ENCODE results near the gene UBXN6.

The UBXN6 gene

DNA sequence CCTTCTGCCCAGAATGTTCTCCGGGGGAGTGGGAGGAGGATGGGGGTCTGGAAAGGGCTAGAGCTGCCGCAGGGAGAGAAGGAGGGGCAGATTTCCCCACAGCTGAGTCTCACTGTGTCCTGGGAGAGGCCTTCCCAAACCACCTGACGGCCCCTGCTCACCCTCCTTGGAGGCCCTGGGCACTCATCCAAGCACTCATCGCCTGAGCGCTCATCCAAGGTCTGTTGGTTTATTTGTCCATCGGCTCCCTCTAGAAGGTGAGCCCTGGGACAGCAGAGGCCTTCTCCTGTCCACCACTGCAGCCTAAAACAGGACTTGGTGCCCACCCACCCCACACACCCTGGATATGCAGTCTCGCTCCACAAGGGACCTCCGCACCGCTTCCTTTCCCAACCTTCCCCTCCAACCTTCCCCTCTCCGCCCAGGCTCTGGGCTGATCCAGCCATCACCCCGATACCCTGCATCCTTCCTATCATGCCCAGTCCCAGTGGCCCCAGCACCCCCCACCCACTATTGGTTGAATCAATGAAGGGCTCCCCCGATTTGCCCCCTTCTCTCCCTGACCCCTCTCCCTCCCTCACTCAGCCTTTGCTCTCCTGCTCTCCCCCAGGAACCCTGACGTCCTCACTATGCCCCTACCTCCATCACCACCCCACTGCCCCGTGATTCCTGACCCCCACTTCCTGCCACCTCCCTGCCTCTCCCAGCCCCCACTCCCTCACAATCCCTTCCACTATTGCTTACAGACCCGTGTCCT is 1.7 kb downstream of the UBXN6 start:
- DNase-seq, result peak; percentile 37

DNA sequence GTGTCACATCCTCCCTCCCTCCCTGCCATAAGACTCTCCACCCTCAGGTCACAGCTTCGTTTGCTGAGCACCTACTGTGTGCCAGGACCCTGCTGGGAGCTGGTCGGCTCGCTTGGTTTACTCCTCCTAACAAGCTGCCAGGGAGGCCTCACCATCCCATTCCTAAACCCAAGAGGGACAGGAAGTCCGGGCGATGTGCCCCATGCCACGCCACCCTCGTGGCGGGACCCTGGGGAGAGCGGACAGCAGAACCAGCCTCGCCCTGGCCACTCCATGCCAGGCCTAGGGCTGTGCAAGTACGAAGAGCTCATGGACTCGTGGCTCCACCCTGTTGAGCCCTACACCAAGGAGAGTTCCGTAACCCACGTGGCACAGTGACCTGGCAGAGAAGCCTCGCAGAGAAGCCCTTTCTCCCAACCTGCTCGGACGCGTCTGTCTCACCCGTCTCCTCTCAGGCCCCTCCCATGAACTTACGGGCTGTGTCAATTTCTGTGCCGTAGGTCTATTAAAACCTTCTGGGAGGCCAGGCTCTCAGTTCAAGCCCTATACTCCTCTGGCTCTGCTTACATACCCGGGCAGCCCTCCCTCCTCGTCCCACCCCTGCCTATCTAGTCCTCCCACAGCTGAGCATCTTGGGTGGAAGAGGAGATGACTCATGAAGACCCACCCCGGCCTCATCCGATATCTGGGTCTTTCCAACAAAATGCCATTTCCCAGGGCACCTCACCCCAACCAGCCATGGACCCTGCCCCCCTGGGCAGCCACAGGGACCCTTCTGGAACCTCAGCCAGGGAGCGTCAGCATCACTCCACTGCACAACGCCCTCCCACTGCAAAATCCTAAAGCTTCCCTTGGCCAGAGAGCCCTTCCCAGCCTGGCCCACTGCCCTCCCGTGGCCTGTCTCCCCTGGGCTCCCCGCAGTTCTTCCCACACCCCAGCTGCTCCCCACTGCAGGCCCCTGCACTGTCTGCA is 2.6 kb downstream of the UBXN6 start:
- DNase-seq, result no peak

- DNase-seq, result no peak
These were observed 4.1 kb downstream of the UBXN6 start for GRCh38 chr19:4453232-4454179.

DNA sequence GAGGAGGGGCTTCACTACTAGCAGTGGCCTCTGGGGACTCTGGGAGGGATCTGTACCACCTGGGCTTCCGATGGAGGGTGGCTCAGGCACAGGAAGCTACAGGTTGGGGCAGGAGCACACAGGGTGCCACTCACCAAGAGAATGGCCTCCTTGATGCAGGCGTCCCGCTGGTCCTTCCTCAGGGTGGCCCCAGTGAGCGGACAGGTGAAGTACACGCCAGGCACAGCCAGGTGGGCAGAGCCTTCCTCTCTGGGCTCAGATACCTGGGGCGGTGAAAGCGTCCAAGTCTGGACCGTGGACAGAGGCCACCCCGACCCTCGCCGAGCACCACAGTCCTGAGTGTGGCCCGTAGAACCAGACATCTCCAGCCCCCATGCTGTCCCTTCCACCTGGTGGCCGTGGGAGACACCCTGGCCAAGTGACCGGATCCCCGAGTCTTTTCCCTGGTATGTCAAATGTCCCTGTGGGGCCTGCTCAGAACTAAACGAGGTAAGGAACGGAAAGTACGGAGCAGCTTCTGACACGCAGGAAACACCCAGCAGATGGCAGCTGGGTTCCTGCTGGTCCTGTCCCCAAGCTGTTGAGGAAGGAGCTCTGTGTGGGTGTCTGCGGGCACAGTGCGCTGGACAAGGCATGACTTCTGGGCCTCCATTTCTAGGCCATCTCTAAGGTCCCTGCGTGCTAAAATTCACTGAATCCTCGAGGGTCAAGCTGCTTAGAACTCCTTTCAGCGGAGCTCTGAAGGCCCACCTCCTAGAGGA is 5.2 kb downstream of the UBXN6 start:
- no peak for DNase-seq

DNA sequence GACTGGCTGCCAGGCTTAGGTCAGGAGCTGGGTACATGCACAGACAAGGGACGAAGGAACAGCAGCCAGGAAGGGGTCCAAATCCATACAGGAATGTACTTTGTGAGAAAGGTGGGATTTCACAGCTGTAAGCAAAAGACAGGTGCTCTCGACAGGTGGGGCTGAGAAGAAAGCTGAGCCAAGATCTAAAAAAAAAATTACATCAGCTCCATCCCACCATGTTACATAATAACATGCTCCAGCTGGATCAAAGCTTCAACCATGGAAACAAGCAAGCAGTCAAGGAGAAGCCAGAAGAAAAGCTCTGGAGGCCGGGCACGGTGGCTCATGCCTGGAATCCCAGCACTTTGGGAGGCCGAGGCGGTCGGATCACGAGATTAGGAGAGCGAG is 8.0 kb downstream of the UBXN6 start:
- no peak for DNase-seq

DNA sequence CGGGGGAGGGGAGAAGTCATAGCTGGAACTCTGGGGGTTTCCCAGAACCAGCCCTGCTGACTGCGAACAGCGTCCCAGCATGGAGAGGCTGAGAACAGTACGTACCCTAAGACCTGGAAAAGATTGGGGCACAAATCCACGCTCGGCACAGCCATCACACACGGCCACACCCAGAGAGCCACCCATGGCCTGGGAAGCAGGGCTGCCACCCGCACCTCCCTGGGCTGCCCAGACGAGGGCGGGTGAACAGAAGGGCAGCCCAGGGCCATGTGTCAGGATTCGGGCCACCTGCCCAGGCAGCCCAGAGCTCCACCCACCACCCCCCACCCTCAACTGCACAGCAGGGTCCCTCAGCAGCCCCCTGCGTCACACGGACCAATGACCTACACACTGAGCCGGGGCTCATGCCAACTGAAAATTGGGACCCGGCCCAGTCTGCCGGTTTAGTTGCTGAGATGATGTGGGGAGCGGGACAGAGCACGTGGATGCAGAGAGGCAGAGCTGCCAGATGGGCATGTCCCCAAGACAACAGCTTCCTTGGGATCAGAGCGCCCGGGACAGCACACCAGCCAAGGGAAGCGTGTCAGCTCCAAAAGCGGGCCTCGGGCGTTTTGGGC is 8.5 kb downstream of the UBXN6 start:
- no peak for DNase-seq

DNA sequence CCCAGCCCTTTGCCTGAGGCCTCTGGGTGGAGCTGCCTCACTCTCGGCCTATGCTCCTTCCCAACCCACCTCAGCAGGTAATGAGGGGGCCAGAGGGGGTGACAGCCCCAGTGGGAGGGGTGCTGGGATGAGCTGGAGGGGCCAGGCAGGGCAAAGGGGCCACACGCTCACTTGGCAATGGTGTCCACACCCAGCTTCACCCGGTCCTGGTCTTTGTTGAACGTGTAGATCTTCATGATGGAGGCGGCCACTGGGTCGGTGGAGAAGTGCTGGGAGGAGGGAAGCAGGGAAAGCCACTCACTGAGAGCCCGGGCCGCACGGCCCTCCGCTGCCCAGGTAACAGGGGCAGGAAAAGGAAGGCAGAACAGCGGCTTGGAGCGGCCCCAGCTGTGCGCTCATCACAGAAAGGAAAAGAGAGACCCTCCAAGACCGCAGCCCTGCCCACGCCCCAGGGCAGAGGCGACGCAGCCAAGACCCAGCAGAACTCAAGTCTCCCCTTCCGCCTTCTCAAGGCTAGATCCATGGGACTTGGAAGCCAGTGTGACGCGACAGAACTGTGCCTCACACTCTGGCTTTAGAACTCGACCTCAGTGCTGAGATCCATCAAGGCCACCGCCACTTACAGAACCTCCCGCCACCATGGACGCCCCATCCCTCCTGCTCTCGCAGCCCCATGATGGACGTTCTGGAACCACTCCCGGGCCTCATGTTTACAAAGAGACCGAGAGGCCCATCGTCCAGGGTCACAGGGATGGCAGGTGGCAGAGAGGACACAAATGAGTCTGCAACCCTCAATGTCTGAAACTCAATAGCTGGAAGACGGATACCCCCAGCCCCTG is 9.2 kb downstream of the UBXN6 start:
- DNase-seq, result no peak

GRCh38 chr19:4447327-4448146 is 10.1 kb downstream of the UBXN6 start:
- no peak for DNase-seq

DNA sequence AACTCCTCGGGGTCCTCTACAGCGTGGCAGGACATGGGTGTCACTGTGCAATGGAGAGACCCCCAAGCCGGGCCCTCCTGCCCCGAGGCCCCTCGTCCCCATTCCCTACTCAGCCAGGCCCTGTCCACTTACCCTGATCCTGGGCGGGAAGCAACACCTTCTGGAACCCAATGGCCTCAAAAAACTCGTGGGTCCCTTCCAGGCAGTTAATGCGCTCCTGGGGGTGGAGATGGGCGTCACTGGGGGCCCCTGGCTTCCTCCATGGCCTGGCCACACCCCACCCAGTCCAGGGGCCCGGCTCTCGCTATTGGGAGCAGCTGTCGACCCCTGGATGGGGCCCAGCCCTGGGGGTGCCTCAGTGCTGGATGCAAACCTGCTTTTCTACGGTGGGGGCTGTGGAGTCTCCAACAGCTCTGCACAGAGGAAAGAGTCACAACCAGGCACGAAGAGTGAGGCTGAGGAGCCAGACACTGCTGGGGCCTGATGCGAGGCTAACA is 10.8 kb downstream of the UBXN6 start:
- DNase-seq, result no peak

DNA sequence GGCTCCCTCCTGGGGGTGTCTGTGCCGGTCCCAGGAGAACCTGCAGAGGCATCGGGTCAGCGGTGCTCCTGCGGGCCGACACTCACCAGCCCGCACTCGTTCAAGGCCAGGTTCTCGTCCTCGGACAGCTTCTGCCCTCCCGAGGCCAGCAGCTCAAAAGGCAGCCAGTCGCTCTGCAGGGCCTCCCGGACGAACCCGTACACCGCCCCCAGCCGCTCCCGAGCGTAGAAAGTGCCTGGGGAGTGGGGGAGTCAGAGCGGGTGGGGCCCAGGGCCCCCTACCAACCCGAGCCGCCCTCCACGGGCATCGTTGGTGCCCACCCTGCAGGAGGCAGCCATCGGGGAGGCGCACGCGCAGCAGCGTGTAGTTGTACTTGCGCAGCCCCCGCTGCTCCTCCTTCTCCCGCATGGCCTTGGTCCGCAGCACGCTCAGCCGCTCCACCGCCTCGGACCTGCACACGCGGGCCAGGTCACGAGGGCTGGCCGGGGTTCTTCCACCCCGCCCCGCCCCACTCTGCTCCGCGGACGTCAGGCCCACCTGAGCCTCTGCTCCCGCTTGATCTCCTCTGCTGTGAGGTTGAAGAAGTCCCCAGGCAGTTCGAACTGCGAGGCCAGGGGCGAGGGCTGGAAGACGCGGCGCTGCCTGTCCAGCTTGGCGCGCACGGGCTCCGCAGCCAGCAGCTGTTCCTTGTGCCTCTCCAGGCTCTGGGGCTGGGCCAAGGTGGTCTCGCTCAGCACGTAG is 11.5 kb downstream of the UBXN6 start:
- DNase-seq, result no peak

DNA sequence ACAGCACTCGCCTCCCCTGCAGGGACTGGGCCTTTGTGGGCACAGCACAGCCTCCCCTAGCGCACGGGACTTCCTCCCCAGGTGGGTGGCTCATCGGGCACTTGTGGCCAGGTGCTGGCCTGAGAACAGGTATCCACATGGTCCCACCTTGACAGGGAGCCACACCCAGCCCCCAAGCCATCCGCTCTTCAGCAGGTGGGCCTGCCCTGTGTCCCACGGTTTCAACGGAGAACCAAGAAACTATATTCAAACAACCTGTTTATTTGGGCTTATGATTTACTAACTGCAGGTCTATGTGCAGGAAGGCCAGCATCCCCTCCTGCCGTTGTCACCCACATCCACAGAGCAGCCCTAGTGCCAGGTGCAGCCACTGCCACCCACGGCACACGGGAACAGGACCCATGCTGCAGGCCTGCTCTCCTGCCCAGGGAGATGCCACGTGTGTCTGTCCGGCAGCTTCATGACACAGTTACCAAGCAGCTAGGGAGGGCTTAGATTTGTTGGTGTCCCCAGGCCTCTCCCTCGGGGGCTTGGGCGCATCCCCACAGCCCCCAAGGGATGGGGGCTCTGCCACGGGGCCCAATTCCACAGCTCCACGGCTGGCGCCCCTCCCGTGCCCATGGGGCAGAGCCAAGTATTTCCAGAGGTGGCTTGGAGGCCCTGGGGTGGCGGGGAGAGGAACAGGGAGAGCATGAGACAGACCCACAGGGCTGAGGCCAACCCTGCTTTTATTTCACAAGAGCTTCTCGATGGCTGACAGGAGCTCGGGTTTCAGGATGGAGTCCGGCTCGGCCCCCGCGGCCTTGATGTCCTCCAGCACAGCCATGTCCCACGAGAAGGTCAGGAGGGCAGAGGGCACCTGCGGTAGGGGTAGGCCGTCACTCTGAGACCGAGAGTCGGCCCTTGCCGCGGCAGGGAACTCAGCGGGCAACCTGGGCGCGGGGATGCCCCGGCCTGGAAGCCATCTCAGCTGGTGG is 12.5 kb downstream of the UBXN6 start:
- no peak for DNase-seq

GRCh38 chr19:4443966-4444764 is 13.4 kb downstream of the UBXN6 start:
- DNase-seq, result no peak

GRCh38 chr19:4443188-4443587 is 14.4 kb downstream of the UBXN6 start:
- DNase-seq, result no peak

DNA sequence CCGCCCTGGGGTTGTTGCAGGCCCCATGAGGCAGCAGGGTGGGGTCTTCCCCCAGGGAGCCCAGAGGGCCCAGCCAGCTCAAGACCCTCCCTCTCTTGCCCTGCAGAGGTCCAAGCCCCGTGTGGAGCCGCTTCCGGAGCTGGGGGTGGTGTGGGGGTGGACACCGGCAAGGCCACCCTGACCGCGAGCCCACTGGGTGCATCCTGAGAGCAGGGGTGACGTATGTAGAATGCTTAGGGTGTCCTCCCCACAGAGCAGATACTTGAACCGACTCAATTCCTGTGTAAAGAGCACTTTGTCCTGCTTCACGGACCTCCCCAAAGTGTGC is 14.8 kb downstream of the UBXN6 start:
- no peak for DNase-seq

DNA sequence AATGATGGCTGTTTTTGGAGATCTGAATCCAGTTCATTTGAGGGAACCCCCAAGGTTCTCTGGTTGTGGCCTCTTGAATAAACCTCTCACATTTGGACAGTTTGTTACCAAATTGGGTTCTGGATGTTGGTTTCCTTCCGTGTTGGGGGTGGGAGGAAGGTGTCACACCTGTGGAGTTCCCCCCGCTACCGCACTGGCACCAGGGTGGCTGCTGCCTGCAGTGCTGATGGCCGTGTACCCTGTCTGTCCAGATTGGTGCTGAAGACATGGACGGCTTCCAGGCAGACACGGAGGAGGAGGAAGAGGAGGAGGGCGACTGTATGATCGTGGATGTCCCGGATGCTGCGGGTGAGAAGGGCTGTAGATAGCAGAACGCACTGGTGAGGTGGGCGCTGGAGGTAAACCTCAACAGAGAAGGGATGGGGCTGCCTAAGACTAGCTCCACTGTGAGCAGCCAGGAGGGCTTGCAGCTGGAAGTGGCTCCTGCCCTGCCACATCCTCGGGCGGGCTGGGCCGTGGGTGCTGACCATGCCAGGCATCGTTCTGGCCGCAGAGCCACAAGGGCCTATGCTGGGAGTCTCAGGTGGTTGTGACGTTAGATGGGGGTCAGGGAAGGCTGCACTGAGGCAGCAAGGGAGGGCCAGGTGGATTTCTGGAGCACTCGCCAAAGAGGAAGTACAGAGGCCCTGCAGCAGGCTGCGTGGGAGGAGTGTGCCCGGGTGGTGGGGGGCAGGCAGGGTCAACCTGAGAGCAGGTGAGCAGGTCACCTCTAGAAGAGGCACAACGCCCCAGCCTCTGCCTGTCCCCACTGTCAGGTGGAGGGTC is 15.4 kb downstream of the UBXN6 start:
- no peak for DNase-seq

- DNase-seq, result no peak
These were observed 18.4 kb downstream of the UBXN6 start for GRCh38 chr19:4439243-4439642.
